Prostate gland (tissue), 2 donors: ENCODE measurements around the gene ZSCAN21. TPM values are rescaled to one million over a fixed set of nuclear protein-coding genes. Genes with fewer than 3 reads are reported as not detected.
"Not testable (repeated sequence)": the region's sequence is repeated elsewhere in the genome, so short reads cannot be mapped to it uniquely, and the experiment has no call there.

Source experiments
- DNase-seq: peaks from one replicate; pipeline ENCODE4 v3.0.0-alpha.2; 2019; ENCODE audit warnings: low spot score
- H3K27ac ChIP-seq, 2 donors: fragments of 200-600 bp; sonication (generic); 2 replicates each; pipeline ENCODE4 v1.5.1; 2017 to 2019
- H3K27me3 ChIP-seq: fragments of 200-600 bp; sonication (generic); replicated peaks from 2 replicates; pipeline ENCODE4 v1.5.1; 2019; ENCODE audit not compliant: insufficient read depth
- H3K36me3 ChIP-seq, 2 donors: fragments of 200-600 bp; sonication (generic); 1 replicate in 1 of 2; 2 replicates in 1 of 2; pipeline versions ENCODE4 v1.5.1 to v1.8.1; 2017 to 2019
- H3K4me1 ChIP-seq: fragments of 200-600 bp; sonication (generic); replicated peaks from 2 replicates; pipeline ENCODE4 v1.5.1; 2019
- H3K4me3 ChIP-seq, 2 donors: fragments of 200-600 bp; sonication (generic); 2 replicates each; pipeline ENCODE4 v1.5.1; 2017 to 2019
- H3K9me3 ChIP-seq: fragments of 200-600 bp; sonication (generic); 2 replicates; pipeline ENCODE4 v1.5.1; 2017
- POLR2A ChIP-seq: fragments of 450-650 bp; IDR thresholded peaks from one replicate; pipeline ENCODE4 v1.6.1; 2016; ENCODE audit warnings: antibody characterized with exemption, mild to moderate bottlenecking
- POLR2AphosphoS5 ChIP-seq: sonication (generic); formaldehyde crosslinking; IDR thresholded peaks from one replicate; pipeline ENCODE4 v1.6.1; 2017; ENCODE audit warnings: antibody characterized with exemption
- WGBS: methylation state at CpG from one replicate; pipeline ENCODE4 v1.1.5; 2018; 5-methylcytosine and 5-hydroxymethylcytosine counted together
- intact Hi-C: fragments of 100-400 bp; cut with DNase I; formaldehyde crosslinking; loops from one replicate; pipeline ENCODE4 v1.14.2; 2022
- total RNA-seq, 2 donors: library from RNA; depleted of rRNA; stranded (reverse); fragments of >200 nt; gene quantifications; one replicate each; pipeline ENCODE4 v1.1.0, GENCODE V29; 2016
- TF ChIP-seq, protein P1 (sequence below), 4 experiments: fragments of 200-600 bp in 2 of 4; fragments of 450-650 bp in 2 of 4; sonication (generic) in 2 of 4; IDR thresholded peaks; 1 replicate in 3 of 4; 2 replicates in 1 of 4; pipeline ENCODE4 v1.5.1; 2016 to 2019; ENCODE audit warnings: antibody characterized with exemption in 4 of 4, mild to moderate bottlenecking in 2 of 4, moderate library complexity in 2 of 4

ZSCAN21 gene
- total RNA-seq, 2 donors from 2014 or later = 24.6 to 38.0 TPM

DNA sequence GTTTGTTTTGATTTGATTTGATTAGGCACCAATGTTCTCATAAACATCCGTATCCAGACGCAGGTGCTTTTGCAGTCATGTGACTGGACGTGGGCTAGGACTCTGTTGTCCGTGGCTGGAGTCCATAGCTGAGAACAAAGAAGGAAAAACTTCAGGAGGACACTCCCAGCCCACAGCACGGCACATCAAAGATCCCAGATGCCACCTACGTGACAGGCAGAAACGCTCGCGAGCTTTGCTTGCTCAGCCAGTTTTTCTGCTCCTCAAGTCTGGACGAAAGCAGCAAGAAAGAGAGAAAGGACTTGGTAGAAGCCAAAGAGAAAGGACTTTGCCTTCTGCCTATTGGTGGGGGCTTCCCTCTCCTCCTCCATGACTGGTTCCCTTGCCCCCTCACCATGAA lies 41.0 kb upstream of the ZSCAN21 start:
- TF ChIP-seq, protein P1, sequence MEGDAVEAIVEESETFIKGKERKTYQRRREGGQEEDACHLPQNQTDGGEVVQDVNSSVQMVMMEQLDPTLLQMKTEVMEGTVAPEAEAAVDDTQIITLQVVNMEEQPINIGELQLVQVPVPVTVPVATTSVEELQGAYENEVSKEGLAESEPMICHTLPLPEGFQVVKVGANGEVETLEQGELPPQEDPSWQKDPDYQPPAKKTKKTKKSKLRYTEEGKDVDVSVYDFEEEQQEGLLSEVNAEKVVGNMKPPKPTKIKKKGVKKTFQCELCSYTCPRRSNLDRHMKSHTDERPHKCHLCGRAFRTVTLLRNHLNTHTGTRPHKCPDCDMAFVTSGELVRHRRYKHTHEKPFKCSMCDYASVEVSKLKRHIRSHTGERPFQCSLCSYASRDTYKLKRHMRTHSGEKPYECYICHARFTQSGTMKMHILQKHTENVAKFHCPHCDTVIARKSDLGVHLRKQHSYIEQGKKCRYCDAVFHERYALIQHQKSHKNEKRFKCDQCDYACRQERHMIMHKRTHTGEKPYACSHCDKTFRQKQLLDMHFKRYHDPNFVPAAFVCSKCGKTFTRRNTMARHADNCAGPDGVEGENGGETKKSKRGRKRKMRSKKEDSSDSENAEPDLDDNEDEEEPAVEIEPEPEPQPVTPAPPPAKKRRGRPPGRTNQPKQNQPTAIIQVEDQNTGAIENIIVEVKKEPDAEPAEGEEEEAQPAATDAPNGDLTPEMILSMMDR (IDR thresholded peaks at IDR 0.05) = no peak
- TF ChIP-seq POLR2AphosphoS5 (peak; percentile 94), POLR2A (no peak)
- intact Hi-C loops = no loop called here
- DNase-seq = peak; percentile 95
- H3K27ac ChIP-seq = peak overlapping the region; percentile 95 to 96
- no peaks in the 10 kb centered on the region for H3K36me3 ChIP-seq
- H3K4me1 ChIP-seq = peaks cover 12% of the 10 kb centered on the region
- H3K4me3 ChIP-seq = no peak overlapping the region
- WGBS = 27% methylated on average over 10 of the region's 10 CpGs
- no peaks in the 10 kb centered on the region for H3K9me3 ChIP-seq
- H3K27me3 ChIP-seq = no peaks in the 10 kb centered on the region

DNA sequence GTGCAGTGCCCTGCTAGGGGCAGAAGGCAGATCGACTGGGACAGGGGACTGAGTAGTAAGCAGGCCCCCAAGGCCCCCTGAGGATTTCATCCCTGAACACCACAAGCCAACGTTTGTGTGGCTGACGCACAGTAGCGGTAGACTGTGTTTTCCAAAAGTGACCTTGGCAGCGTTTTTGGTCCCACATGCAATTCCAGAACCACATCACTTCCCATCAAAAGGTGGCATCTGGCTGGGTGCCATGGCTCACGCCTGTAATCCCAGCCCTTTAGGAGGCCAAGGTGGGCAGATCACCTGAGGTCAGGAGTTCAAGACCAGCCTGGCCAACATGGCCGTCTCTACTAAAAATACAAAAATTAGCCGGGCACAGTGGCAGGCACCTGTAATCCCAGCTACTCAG lies 39.6 kb upstream of the ZSCAN21 start:
- peak overlapping the region; percentile 95 to 96 for H3K27ac ChIP-seq
- intact Hi-C loops, H3K4me3 ChIP-seq, H3K4me1 ChIP-seq, H3K36me3 ChIP-seq, H3K9me3 ChIP-seq, H3K27me3 ChIP-seq, DNase-seq: not testable (repeated sequence)
- 74% methylated on average over 8 of the region's 8 CpGs for WGBS

DNA sequence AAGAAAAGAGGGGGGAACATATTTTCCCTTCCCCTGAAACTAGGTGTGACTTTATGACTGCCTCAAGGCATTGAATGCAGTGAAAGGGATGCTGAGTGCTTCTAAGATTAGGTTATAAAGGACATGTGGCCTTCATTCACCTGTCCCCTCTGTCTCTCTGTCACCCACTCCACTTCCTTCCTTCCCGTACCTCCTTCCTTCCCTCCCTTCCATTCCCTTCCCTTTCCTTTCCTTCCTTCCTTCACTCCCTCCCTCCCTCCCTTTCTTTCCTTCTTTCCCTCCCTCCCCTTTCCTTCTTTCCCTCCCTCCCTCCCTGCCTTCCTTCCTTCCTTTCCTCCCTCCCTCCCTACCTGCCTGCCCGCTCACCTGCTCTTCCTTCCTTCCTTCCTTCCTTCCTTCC lies 38.7 kb upstream of the ZSCAN21 start:
- TF ChIP-seq POLR2A = no peak
- TF ChIP-seq POLR2AphosphoS5 = no peak
- TF ChIP-seq, protein P1 (IDR thresholded peaks at IDR 0.05) = no peak
- WGBS = 72% methylated on average over 2 of the region's 2 CpGs
- Histone ChIP-seq H3K9me3 (no peaks in the 10 kb centered on the region), H3K4me1 (peaks cover 4% of the 10 kb centered on the region), H3K4me3 (no peak overlapping the region), H3K27ac (peak overlapping the region; percentile 71 to 95), H3K36me3 (no peaks in the 10 kb centered on the region), H3K27me3 (no peaks in the 10 kb centered on the region)
- intact Hi-C loops = no loop called here
- no peak for DNase-seq

GRCh38 chr7:100011516-100011915 lies 38.1 kb upstream of the ZSCAN21 start:
- intact Hi-C loops = no loop called here
- TF ChIP-seq POLR2AphosphoS5 = peak; percentile 10
- TF ChIP-seq, protein P1 (IDR thresholded peaks at IDR 0.05) = no peak
- Histone ChIP-seq H3K36me3 (no peaks in the 10 kb centered on the region), H3K27me3 (no peaks in the 10 kb centered on the region), H3K4me3 (no peak overlapping the region), H3K9me3 (no peaks in the 10 kb centered on the region), H3K27ac (peak overlapping the region; percentile 71 to 95), H3K4me1 (peaks cover 4% of the 10 kb centered on the region)
- no peak for DNase-seq
- 36% methylated on average over 3 of the region's 3 CpGs for WGBS

GRCh38 chr7:100012385-100013327 lies 36.9 kb upstream of the ZSCAN21 start:
- H3K9me3 ChIP-seq, H3K27me3 ChIP-seq, H3K4me1 ChIP-seq, H3K4me3 ChIP-seq, intact Hi-C loops, H3K36me3 ChIP-seq: not testable (repeated sequence)
- WGBS = 43% methylated on average over 14 of the region's 14 CpGs
- H3K27ac ChIP-seq = peak overlapping the region; percentile 71 to 95
- peak; percentile 64 for DNase-seq
- TF ChIP-seq POLR2AphosphoS5 = peak; percentile 76

DNA sequence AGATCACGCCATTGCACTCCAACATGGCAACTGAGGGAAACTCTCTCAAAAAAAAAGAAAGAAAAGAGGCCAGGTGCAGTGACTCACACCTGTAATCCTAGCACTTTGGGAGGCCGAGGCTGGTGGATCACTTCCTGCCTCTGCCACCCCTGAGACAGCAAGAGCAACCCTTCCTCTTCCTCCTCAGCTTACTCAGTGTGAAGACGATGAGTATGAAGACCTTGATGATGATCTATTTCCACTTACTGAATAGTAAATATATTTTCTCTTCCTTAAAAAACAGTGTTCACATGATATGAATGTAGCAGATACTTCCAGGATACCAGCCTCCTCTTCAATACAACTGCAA lies 36.3 kb upstream of the ZSCAN21 start:
- Histone ChIP-seq H3K4me3 (no peak overlapping the region), H3K27ac (peak overlapping the region; percentile 71 to 95), H3K9me3 (no peaks in the 10 kb centered on the region), H3K4me1 (peaks cover 7% of the 10 kb centered on the region), H3K36me3 (no peaks in the 10 kb centered on the region), H3K27me3 (no peaks in the 10 kb centered on the region)
- 73% methylated on average over 3 of the region's 3 CpGs for WGBS
- DNase-seq = no peak
- TF ChIP-seq POLR2AphosphoS5 (no peak), POLR2A (no peak)
- intact Hi-C loops = no loop called here
